Esophagus (tissue), 2 donors: ENCODE measurements around the gene EXOC6B. TPM values are rescaled to one million over a fixed set of nuclear protein-coding genes. Genes with fewer than 3 reads are reported as not detected.
"Not testable (repeated sequence)": the region's sequence is repeated elsewhere in the genome, so short reads cannot be mapped to it uniquely, and the experiment has no call there.

Source experiments
- H3K27ac ChIP-seq, 2 donors: one replicate each; pipeline ENCODE4 v1.5.1; 2013; ENCODE audit warnings: low read depth in 2 of 2, mild to moderate bottlenecking in 2 of 2, inconsistent platforms in 1 of 2, low read length in 1 of 2, moderate library complexity in 1 of 2
- H3K27me3 ChIP-seq, 2 donors: one replicate each; pipeline ENCODE4 v1.6.1; 2013; ENCODE audit warnings: low read length in 2 of 2, control low read depth in 1 of 2, mild to moderate bottlenecking in 1 of 2; ENCODE audit not compliant: insufficient read depth in 2 of 2, control insufficient read depth in 1 of 2
- H3K36me3 ChIP-seq, 2 donors: one replicate each; pipeline ENCODE4 v1.6.1; 2013; ENCODE audit warnings: low read length in 1 of 2; ENCODE audit not compliant: control insufficient read depth in 2 of 2, insufficient read depth in 2 of 2
- H3K4me1 ChIP-seq, 2 donors: one replicate each; pipeline ENCODE4 v1.6.1; 2013; ENCODE audit warnings: low read length in 1 of 2; ENCODE audit not compliant: control insufficient read depth in 2 of 2, insufficient read depth in 2 of 2
- H3K4me3 ChIP-seq, 2 donors: one replicate each; pipeline ENCODE4 v1.5.1; 2013; ENCODE audit warnings: low read length in 2 of 2, mild to moderate bottlenecking in 2 of 2, low read depth in 1 of 2, moderate library complexity in 1 of 2
- H3K9me3 ChIP-seq, 2 donors: one replicate each; pipeline ENCODE4 v1.6.1; 2013; ENCODE audit warnings: mild to moderate bottlenecking in 2 of 2, low read depth in 1 of 2, low read length in 1 of 2, moderate library complexity in 1 of 2; ENCODE audit not compliant: control insufficient read depth in 2 of 2, insufficient read depth in 1 of 2
- WGBS, 2 donors: extraction: QIAGEN DNeasy Blood & Tissue Kit; methylation state at CpG; one replicate each; pipeline ENCODE4 v1.1.7; 2013; 5-methylcytosine and 5-hydroxymethylcytosine counted together
- polyA plus RNA-seq, 2 donors: library from polyadenylated mRNA; stranded (reverse); fragments of 200-250 nt; gene quantifications; one replicate each; pipeline ENCODE4 v1.2.3, GENCODE V29; 2013
- donor health status: healthy with polysubstance abuse.
- donor health status: Bipolar disorder and iron deficiency.

EXOC6B gene
- polyA plus RNA-seq, 2 donors: 6.0 to 8.4 TPM

DNA sequence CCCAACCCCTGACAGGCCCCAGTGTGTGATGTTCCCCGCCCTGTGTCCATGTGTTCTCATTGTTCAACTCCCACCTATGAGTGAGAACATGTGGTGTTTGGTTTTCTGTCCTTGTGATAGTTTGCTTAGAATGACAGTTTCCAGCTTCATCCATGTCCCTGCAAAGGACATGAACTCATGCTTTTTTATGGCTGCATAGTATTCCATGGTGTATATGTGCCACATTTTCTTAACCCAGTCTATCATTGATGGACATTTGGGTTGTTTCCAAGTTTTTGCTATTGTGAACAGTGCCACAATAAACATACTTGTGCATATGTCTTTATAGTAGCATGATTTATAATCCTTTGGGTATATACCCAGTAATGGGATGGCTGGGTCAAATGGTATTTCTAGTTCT lies 270.9 kb downstream of the EXOC6B start:
- not testable (repeated sequence) for H3K27me3 ChIP-seq, H3K36me3 ChIP-seq, H3K27ac ChIP-seq, H3K4me1 ChIP-seq, H3K4me3 ChIP-seq, H3K9me3 ChIP-seq
- 94 to 98% methylated on average over 1 of the region's 1 CpG for WGBS, 2 donors

DNA sequence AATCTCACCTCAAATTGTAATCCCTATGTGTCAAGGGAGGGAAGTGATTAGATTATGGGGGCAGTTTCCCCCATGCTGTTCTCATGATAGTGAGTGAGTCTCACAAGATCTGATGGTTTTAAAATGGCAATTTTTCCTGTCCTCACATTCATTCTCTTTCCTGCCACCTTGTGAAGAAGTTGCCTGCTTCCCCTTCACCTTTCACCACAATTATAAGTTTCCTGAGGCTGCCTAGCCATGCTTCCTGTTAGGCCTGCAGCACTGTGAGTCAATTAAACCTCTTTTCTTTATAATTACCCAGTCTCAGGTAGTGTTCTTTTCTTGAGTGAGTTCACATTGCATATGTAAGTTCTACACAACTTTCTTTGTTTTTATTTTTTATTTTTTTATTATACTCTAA lies 271.5 kb downstream of the EXOC6B start:
- Histone ChIP-seq H3K4me1 (no peaks in the 10 kb centered on the region), H3K4me3 (no peak overlapping the region), H3K9me3 (no peaks in the 10 kb centered on the region), H3K36me3 (no peaks in the 10 kb centered on the region), H3K27ac (no peak overlapping the region), H3K27me3 (no peaks in the 10 kb centered on the region)

DNA sequence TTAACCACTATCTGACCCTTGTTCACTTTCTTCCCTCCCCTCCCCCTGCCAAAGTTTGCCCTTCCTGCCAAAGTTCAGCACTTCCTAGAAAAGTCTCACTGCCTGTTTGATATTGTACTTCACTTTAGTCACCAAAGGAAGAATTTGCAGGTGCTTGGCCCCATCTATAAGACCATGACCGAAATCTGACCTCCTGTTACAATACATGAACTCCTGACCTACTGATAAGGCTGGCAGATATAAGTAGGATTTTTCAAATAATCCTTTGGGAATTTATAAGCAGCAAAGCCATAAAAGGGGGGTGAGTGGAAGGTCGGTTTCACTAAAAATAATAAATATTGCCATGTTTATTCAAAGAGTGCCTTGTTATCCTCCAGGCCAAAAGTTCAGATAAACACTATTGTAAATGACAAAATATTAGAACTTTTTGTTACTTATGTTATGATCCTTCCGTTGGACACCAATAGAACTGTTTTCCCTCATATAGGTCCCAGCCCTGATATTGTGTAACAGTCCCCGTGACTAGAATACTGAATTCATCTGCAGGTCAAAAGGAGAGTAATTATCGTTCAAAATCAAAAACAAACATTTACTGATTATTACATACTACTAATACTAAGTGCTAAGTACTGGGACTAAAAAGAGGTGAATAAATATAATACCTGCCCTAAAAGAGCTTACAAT lies 277.6 kb downstream of the EXOC6B start:
- no peaks in the 10 kb centered on the region for H3K4me1 ChIP-seq
- no peak overlapping the region for H3K27ac ChIP-seq
- H3K36me3 ChIP-seq: no peaks in the 10 kb centered on the region
- WGBS, 2 donors: 65 to 84% methylated on average over 5 of the region's 5 CpGs
- H3K27me3 ChIP-seq: no peaks in the 10 kb centered on the region
- no peaks in the 10 kb centered on the region for H3K9me3 ChIP-seq
- no peak overlapping the region for H3K4me3 ChIP-seq

DNA sequence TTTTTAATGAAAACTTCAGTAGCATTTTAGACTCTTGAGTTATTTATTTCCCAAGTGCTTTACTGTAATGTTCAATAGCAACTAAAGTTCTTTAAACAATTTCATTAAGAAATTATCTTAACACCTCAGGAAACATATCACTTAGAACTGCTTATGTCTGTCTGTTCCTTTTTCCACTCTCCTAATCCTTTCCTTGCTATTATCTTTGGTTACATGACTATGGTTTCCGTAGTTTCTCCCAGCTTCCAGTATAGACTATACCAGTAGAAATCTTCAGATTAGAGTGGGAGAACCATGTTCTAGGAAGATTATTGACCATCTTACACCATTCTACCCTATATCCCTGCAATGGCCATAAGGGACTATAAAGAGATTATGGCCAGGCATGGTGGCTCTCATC lies 280.0 kb downstream of the EXOC6B start:
- H3K9me3 ChIP-seq: no peaks in the 10 kb centered on the region
- no peak overlapping the region for H3K27ac ChIP-seq
- H3K36me3 ChIP-seq: no peaks in the 10 kb centered on the region
- H3K4me1 ChIP-seq: no peaks in the 10 kb centered on the region
- no peaks in the 10 kb centered on the region for H3K27me3 ChIP-seq
- 97 to 100% methylated on average over 1 of the region's 1 CpG for WGBS, 2 donors
- no peak overlapping the region for H3K4me3 ChIP-seq

DNA sequence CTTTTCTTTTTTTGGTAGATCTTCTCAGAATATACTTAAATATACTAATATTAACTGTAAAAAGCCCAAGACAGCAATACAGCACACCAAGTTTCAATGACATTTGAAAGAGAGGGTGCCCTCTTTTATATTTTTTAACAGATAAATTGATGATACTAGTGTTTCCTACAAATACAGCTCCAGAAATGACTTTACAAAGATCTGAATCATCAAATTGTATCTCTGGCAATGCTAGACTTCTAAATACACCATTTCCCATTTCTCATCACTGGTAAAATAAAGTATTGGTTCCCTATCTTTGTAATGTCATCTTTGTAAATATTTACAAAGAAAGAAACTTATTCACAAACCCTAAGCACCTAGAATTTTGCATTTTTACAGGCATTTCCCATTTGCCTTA lies 281.3 kb downstream of the EXOC6B start:
- Histone ChIP-seq H3K27ac (no peak overlapping the region), H3K4me3 (no peak overlapping the region), H3K36me3 (no peaks in the 10 kb centered on the region), H3K27me3 (no peaks in the 10 kb centered on the region), H3K9me3 (no peaks in the 10 kb centered on the region), H3K4me1 (no peaks in the 10 kb centered on the region)

DNA sequence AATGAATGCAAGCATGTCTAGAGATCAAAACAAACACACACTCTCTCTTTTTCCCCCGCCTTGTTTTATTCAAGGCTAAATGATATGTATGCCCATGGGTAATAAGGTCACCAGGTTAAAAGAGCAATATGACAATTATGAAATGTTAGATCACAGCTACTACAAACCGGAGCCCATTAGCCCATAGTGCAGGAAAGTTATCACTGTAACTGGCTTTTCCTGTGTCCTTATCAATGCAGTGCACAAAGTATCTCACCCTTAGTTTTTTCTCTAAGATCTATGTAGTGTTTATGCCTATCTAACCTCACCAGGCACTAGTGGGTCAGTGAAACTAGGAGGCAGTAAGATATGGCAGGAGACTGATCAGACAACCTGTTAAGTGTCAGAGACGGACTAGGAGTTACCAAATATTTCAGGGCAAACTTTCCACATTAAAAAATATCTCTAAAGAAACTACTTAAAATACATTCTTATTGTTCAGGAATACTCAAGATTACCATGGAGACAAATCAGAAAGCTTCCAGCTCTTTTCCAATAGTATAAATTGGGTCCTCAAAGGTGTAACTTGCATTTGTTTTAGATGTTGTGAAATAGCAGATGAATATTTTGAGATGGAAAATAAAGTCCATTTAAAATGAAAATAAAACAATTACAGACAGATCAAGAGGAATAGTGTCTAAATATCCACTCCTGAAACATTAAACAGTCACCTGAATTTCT lies 282.2 kb downstream of the EXOC6B start:
- H3K9me3 ChIP-seq: no peaks in the 10 kb centered on the region
- H3K4me3 ChIP-seq: no peak overlapping the region
- 82 to 84% methylated on average over 3 of the region's 3 CpGs for WGBS, 2 donors
- no peaks in the 10 kb centered on the region for H3K4me1 ChIP-seq
- H3K27ac ChIP-seq: no peak overlapping the region
- no peaks in the 10 kb centered on the region for H3K36me3 ChIP-seq
- no peaks in the 10 kb centered on the region for H3K27me3 ChIP-seq

DNA sequence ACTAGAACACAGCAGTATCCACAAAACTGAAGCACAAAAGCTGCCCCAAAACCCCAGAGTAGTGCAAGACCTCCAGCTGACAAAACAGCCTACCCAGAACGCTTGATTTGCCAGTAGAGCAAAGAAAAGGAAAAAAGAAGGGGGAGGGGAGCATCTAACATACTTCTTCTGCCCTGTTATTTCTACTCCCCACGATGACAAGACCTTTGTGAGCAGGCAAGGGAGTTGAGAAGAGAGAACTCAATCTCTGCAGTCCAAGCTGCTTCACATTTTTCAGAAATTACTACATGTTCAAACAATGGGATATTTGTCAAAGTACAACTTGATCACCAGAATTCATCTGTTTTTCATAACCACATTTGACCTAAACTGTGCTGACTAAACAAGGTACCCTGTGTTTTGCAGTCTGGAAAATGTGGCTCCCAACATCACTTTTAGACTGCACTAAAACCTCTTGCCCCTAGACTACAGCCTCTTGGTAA lies 286.7 kb downstream of the EXOC6B start:
- H3K27me3 ChIP-seq: no peaks in the 10 kb centered on the region
- no peak overlapping the region for H3K27ac ChIP-seq
- H3K4me3 ChIP-seq: no peak overlapping the region
- no peaks in the 10 kb centered on the region for H3K4me1 ChIP-seq
- no peaks in the 10 kb centered on the region for H3K36me3 ChIP-seq
- 55 to 64% methylated on average over 2 of the region's 2 CpGs for WGBS, 2 donors
- H3K9me3 ChIP-seq: no peaks in the 10 kb centered on the region

DNA sequence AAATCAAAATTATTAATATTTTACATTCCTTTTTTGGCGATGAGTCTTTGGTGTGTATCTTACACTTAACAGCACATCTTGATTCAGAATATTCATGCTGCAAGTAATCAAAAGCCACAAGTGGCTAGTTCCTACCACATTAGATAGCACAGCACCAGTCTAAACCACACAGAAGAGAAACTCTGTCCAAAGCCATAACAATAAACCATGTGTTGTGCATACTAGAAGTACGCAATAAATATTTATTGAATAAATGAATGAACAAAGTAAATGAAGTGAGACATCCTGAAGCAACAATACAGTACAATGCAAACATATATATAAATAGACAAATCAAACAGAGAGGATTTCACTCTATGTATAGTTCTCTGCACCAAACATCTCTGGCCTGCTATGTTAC lies 287.3 kb downstream of the EXOC6B start:
- Histone ChIP-seq H3K36me3 (no peaks in the 10 kb centered on the region), H3K27ac (no peak overlapping the region), H3K9me3 (no peaks in the 10 kb centered on the region), H3K4me1 (no peaks in the 10 kb centered on the region), H3K4me3 (no peak overlapping the region), H3K27me3 (no peaks in the 10 kb centered on the region)
- 94 to 98% methylated on average over 2 of the region's 2 CpGs for WGBS, 2 donors

DNA sequence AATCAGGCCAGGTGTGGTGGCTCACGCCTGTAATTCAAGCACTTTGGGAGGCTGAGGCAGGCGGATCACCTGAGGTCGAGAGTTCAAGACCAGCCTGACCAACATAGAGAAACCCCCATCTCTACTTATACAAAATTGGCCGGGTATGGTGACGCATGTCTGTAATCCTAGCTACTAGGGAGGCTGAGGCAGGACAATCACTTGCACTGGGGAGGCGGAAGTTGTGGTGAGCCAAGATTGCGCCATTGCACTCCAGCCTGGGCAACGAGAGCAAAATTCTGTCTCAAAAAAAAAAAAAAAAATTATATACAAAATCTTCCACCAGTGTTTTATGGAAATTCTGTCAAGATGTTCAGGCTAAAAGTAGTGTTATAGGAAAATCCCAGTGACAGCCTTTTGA lies 290.2 kb downstream of the EXOC6B start:
- not testable (repeated sequence) for H3K27ac ChIP-seq, H3K36me3 ChIP-seq, H3K27me3 ChIP-seq, H3K4me1 ChIP-seq, H3K4me3 ChIP-seq, H3K9me3 ChIP-seq
- WGBS, 2 donors: 95 to 96% methylated on average over 8 of the region's 8 CpGs

DNA sequence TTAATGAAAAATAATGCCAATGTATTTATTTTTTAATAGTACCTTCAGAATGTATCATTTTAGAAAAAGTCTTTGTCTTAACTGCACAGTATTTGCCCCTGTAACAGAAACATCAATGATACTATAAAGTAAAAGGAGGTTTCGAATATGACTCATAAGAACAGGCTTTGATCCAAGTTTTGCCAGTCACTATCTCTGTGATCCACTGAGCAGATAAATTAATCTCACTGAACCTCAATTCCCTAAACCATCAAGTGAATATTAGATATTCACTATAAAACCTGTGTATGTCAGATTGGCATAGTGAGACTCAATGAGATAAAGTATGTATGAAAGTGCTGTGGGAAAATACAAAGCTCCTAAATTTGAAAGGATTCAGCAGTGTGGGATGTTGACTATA lies 292.1 kb downstream of the EXOC6B start:
- WGBS, 2 donors: 49 to 53% methylated on average over 1 of the region's 1 CpG
- no peaks in the 10 kb centered on the region for H3K36me3 ChIP-seq
- H3K27ac ChIP-seq: no peak overlapping the region
- no peaks in the 10 kb centered on the region for H3K9me3 ChIP-seq
- no peak overlapping the region for H3K4me3 ChIP-seq
- H3K4me1 ChIP-seq: no peaks in the 10 kb centered on the region
- no peaks in the 10 kb centered on the region for H3K27me3 ChIP-seq
